HL-60/S4 (cell line): ENCODE results near the gene BET1.

Experiments used
- in situ Hi-C: fragments of 300-500 bp; cut with MboI; formaldehyde crosslinking; loops from 2 replicates; pipeline ENCODE4 v1.14.3; 2022; ENCODE audit warnings: low sequenced_read_pairs

Gene BET1

DNA sequence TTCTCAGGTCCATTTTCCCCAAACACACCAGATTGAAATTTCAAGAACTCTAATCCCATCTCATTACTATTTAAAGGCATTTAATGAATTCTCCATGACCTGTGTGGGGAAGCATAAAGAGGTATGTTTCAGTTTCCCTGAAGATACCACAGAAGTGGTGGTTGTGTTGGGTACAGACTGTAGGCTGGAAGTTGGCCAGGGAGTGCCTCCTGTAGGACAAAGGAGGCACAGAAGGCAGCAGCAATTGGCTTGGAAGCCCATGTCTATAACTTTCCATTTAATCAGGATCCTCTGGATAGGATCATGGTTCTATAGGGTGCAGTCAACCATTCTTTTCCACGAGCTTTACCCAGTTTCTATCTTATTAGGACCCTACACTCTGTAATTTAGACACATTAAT, 8.6 kb upstream of the BET1 start:
- in situ Hi-C loops, result no loop called here

DNA sequence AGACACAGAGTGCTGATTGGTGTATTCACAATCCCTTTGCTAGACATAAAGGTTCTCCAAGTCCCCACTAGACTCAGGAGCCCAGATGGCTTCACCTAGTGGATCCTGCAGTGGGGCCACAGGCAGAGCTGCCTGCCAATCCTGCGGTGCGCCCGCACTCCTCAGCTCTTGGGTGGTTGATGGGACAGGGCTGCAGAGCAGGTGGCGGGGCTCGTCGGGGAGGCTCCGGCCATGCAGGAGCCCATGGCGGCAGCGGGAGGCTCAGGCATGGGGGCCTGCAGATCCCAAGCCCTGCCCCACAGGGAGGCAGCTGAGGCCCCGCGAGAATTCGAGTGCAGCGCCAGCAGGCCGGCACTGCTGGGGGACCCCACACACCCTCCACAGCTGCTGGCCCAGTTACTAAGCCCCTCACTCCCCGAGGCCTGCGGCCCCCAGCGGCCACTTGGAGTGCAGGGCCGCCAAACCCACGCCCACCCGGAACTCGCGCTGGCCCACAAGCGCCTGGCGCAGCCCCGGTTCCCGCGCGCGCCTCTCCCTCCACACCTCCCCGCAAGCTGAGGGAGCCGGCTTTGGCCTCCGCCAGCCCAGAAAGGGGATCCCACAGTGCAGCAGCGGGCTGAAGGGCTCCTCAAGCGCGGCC, 7.7 kb upstream of the BET1 start:
- in situ Hi-C loops, result no loop called here

DNA sequence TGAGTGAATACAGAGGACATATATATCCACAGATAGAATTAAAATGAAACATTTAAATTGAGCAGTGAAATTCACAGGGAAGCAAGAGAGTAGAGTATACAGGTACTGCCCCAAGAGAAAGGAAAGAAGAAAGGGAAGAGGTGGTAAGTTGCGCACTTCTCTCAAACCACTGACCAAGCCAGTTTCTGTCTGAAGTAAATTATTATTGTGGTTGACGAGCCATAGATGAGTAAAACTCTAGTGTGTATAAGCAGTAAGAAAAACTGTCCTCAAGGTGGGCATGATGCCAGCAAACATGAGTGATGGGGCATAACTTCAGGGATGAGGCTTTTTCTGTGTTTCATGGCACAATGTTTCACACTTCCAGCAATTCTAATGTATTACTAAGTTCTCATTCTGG, 4.4 kb upstream of the BET1 start:
- in situ Hi-C loops, result no loop called here

DNA sequence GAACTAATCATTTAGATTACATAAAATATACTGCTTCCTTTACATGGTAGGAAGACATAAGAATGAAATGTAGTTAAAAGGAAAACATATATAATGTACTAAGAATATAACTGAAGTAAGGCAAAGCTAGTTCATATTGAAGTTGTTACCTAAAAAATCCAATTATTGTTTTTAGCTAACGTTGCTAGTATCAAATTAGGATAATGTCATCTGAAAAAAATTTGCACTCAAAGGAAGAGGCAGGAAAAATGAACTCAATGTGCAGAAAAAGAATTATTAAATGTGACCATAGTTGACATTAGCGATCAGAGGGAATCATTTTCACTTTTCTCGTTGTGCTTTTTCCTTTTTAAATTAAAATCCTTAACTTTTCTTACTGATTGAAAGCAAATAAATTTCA, 1.6 kb upstream of the BET1 start:
- in situ Hi-C loops, result no loop called here

DNA sequence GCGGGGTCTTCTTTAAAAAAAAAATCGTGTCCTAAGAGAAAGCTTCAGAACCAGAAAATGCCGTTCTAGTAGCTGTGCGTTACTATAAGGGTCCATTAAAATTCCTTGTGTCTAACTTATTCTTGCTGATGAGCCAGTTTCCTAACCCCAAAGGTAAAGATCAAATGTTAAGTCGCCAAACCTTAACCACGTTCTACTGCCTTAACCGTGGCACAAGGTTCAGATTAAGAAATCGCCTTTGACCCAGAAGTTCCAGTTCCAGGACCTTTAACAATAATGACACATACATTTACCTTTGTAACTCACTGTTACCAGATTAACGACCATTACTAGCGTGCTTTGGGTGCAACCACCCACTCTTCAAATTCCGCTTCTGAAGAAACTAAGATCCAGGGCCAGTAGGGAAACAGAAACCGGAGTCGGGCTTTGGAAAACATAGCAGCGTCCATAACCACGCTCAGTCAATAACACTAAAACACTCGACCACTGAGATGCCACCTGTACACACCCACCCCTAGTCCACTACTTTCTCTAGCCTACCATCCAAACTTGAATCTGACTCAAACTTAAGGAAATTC, 620 bp downstream of the BET1 start:
- in situ Hi-C loops, result no loop called here

DNA sequence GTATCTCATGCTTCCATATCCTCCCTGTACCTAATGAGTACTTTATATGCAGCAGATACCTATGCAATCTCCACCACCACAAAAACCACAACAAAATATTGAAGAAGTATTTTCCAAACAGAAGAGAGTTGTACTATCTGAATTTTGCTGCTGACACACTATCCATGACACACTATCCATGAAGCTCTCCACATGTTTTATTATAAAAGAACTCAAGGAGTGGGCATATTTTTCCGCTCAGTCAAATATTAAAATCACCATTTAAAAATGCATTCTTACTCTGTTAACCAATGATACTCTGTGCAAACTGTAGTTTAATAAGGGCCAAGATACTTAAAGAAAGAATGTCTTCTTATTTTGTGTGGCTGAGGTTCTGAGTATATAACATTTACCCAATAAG, 2.8 kb downstream of the BET1 start:
- in situ Hi-C loops, result no loop called here

DNA sequence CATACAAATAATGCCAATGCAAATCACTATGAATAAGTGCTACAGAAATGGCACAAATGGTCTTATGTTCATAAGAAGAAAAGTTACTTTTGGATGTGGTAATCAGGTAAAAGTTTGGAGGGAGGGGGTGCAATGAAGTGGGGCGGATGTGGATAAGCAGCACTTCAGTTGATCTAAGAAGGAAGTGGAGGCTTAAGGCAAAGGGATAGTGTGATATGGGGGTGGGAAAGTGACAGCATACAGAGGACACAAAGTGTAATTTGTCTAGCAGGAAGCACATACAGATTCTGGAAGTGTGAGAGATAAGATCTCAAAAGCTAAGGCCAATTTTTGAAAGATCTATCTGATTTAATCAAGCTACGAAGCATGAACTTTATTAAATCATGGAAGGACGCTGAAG, 6.3 kb downstream of the BET1 start:
- in situ Hi-C loops, result no loop called here

DNA sequence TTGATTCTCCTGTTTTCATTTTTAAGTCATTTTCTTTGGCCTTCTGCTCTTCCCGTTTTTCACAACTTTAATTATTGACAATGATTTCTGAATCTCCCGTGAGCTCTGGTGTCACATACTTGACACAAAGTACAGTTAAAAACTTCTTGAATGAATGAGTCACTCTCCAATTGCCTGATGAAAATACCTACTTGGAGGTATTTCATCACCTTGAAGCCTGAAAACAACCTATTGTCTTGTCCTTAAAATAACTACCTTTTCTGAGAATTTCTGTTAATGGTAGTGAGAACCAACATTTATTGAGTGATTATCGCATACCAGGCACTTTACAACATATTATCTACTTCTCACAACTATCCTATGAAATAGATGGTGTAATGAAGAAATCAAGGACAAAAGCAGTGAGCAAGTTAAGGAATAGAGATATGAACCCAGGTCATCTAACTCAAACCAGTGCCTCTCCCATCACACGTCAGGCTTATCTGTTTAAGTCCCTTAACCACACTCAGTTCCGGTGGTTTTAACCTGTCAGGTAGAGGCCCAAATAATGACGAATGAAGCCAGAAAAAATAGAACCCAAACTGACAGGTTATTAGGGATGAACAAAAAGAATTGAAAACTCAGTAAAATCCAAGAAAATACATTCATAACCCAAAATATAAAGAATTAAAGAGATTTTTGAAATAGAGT, 11.6 kb downstream of the BET1 start:
- in situ Hi-C loops, result no loop called here

DNA sequence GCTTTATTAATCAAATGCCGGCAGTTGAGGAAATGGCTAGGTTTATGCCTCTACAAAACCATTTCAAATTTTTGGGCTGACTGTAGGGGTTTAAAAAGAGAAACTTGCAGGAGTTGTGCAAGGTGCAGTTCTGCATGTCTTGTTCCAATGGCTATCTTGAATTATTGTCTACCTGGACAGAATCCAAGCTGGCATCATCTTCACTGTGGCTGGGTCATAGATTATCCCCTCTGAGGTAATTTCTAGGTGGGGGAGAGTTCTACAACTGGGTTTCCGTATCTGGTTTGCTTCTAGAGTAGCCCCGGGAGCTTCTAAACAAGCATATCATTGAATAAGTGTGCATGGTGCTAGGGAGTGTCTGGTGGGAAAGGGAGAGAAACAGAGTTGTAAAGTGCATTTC, 16.9 kb downstream of the BET1 start:
- in situ Hi-C loops, result no loop called here

DNA sequence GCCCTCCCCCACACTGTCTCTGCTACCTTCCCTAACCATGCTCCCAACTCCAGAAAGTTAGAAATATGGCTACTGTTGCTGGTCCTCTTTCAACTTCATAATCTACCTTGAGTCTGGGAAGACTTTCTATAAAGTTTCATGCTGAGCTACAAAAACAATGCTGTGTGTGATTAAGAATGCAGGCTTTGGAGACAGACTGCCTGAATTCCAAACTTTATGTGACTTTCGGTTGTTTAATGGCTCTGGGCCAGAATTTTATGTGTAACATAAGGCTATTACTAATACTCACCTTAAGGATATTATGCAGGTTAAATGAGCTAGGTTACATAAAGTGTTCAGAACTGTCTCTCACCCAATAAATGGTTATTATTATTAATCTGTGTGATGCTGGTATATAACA, 19.1 kb downstream of the BET1 start:
- in situ Hi-C loops, result no loop called here

DNA sequence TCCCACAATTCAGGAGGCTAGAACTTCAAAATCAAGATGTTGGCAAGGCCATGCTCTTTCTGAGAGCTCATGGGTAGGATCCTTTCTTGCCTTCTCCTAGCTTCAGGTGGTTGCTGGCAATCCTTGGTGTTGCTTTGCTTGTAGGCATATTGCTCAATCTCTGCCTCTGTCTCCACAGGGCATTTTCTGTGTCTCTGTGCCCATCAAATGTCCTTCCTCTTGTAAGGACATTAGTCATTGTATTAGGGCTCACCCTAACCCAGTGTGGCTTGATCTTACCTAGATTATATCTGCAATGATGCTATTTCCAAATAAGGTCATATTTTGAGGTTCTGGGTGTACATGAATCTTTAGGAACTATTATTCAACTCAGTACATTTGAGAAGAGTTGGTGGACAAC, 20.1 kb downstream of the BET1 start:
- in situ Hi-C loops, result no loop called here

DNA sequence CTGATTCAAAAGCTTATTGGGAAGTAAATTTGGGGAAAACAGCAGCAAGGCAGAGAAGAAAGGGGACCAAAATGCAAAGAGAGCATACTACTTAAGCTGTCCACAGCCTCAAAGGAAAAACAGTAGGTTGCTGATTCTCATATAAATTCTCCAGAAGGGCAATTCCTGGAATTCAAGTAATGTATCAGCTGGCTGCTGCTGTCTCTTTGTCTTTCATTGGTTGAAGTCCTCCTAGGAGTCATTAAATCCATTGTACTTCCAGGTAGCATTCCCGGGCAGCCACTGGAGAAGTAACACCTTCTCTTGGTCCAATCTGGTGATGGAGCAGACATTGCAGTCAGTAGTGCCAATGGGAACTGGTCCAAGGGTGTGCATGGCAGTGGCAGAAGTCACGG, 22.7 kb downstream of the BET1 start:
- in situ Hi-C loops, result no loop called here

DNA sequence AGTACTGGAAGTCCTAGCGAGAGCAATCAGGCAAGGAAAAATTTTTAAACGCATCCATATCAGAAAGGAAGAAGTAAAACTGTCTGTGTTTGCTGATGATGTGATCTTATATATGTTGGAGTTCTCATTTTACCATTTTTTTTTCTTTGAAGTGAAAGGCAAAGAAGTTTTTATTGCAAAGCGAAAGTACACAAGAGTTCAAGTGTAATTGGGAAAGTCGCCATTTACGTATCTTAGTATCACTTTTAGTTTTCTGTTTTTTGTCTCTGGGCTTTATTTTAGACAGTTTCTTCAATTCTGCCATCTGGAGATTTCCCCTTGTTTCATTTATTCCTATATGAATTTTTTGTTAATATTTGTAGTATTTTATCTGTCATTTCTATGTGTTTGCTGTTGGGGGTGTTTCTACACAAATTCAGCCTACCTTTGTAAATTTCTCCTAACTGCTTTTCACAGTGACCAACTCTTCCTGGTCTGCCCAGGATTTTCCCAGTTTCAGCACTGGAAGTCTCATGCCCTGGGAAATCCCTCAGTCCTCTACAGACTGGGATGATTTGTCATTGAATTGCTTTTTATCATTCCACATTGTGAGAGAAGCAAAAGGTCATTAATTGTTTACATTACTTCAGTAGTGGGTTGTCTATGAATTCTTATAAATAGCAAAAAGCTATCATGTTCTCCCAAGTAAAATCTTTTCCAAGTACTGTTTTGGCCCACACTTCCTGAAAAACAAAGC, 23.2 kb downstream of the BET1 start:
- in situ Hi-C loops, result no loop called here

DNA sequence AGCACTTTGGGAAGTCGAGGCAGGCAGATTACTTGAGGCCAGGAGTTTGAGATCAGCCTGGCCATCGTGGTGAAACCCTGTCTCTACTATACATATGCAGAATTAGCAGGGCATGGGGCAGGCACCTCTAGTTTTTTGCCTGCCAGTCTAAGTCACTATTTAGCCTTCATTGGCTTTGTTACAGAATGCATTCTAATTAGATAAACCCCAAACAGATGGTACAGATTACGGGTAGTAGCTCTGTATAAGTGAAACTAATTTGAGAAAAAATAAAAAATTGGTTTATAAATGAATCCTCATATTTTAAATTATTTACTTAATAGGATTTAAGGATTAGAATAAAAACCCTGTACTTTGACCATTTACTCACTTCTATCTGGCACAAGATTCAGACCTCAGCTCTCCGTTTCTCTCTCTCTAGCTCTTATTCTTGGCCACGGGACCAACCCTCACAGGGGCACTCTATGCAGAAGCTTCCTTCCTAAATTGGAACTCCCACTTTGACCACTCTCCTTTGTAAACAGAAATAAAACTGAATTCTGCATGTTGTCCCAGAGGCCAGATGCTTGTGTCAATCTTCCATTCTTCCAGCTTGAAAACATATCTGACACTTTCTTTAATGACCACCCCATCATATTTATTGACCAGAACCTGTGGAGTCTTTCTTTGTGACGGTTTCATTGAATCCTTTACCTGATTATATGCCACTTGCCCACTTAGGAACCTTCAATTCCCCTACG, 26.8 kb downstream of the BET1 start:
- in situ Hi-C loops, result no loop called here

DNA sequence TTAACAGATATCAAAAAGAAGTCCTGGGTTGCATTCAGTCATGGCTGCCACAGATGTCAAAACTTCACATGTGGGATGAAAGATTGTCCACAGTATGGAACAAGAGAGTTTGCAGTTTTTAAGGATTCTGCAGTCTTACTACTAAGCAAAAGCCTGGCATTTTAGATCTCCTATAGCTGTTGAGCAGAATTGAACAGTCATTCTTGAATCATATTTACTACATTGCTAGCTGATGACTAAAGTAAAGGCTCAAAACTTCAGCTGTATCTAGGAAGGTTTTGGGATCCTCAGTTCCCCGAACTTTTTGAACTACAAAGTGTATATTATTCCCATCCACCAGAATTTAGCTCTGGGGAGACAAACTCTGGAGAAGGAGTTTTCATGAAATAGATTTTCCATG, 31.0 kb downstream of the BET1 start:
- in situ Hi-C loops, result no loop called here

DNA sequence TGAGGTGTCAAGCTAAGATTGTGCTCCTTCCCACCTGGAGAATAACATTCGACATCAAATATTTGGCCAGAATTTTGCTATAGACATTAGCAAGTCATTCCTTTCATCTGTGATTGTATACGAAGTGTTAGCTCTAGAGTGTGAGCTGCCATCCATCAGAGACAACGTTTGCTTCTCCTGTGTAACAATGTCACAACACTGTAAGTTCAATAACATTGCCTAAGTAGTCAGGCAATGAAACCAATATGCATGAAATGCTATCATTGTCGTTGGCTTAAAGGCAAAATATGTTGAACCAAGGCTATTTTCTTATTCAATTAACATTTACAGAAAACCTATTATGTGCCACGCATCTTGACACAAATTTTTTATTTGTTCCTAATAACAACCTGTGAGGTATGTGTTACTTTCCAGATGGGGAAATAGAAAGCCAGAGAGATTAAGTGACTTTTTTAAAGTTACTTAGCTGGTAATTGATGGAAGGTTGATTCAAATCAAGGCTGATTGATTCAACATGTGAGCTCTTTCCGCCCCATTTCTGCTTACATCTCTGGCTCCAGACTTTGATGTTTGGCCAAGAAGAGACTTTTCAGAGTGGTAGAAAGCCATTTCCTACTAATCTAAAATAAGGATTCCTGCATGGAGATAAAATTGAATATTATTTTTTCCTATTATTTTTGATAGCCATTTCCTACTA, 32.0 kb downstream of the BET1 start:
- in situ Hi-C loops, result no loop called here

DNA sequence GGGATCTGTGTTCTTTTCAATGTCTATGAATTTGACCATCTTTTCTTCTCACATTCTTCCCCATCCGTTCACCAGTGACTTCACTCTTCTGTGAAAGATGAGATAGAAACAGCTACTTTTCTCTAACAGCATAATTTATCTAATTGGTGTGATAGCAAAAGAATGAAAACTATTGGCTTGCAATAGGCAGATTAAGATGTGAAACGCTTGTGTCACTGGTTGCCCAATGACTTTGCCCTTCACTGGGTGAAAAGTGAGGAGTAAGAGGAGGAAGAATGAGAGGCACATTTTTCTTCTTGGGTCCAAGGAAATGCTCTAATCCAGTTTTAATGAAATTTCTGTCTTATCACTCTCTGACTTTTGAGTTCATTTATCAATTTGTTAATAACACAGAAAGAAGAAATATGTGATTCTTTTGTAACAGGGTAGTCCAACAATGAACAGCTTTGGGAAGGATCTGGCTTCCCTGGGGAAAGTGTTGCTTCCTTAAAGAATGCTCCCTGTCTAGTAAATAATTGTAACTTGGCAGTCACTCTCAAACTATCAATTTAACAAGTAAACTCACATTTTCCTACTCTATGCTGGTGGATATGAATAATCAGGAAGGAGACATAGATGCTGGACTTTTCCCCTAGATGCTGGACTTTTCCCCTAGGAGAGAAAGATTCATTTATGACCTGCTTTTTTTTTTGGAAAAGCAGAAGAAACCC, 35.1 kb downstream of the BET1 start:
- in situ Hi-C loops, result no loop called here

DNA sequence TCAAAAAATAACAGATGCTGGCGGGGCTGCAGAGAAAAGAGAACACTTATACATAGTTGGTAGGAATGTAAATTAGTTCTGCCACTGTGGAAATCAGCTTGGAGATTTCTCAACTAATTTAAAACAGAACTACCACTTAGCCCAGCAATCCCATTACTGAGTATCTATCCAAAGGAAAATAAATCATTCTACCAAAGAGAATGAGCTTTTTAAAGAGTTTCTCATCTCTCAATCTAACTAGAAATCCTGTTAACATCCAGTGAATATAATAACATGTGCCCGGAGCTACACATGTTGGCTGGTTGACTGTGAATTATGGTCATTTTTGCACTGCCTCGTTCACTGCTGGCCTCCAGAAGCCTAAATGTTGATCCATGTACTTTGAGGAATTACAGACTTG, 39.3 kb downstream of the BET1 start:
- in situ Hi-C loops, result no loop called here

DNA sequence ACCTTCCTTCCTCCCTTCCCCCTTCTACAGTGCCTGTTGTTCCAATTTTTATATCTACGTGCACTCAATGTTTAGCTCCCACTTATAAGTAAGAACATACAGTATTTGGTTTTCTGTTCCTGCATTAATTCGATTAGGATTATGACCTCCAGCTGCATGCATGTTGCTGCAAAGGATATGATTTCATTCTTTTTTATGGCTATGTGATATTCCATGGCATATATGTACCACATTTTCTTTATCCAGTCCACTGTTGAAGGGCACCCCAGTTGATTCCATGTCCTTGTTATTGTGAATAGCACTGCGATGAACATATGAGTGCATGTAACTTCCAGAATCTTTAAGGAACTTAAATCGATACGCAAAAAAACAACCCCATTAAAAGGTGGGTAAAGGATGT, 39.9 kb downstream of the BET1 start:
- in situ Hi-C loops, result no loop called here

DNA sequence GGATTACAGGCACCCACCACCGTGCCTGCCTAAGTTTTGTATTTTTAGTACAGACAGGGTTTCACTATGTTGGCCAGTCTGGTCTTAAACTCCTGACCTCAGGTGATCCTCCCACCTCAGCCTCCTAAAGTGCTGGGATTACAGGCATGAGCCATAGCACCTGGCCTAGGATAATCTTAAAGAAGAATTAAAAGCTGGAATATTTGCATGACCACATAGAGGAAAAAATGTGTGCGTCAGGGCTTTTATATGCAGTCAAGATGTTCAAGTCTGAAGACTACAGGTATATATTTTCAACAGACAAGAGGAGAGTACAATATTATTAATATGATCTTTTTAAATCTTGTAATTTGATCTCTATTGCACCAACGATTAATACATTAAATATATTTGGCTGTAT, 43.2 kb downstream of the BET1 start:
- in situ Hi-C loops, result no loop called here
